GM23338 (cell line): ENCODE data around the gene NLGN1.

Experiments used
- CREB1 ChIP-seq: fragments of 250-450 bp; sonication (Bioruptor Pico); IDR thresholded peaks from 2 replicates; pipeline ENCODE4 v1.5.0; 2020; ENCODE audit warnings: low read depth, mild to moderate bottlenecking, moderate library complexity
- EZH2 ChIP-seq: fragments of 200-600 bp; sonication (generic); IDR thresholded peaks from one replicate; pipeline ENCODE4 v1.8.0; 2017; ENCODE audit warnings: antibody characterized with exemption, mild to moderate bottlenecking, low read depth; ENCODE audit not compliant: unreplicated experiment
- JUNB ChIP-seq: IDR thresholded peaks from one replicate; pipeline ENCODE4 v1.6.1; 2016; ENCODE audit warnings: antibody characterized with exemption; ENCODE audit not compliant: unreplicated experiment
- POLR2AphosphoS5 ChIP-seq: IDR thresholded peaks from 2 replicates; pipeline ENCODE4 v1.6.1; 2016; ENCODE audit warnings: antibody characterized with exemption, low read depth
- TF ChIP-seq, protein P1 (sequence below), 2 experiments: fragments of 200-600 bp in 1 of 2; sonication (generic) in 1 of 2; conservative IDR thresholded peaks; 2 replicates each; pipeline versions ENCODE4 v1.5.1 to v1.6.1; 2016 to 2017; ENCODE audit warnings: antibody characterized with exemption in 2 of 2, low read depth in 2 of 2, mild to moderate bottlenecking in 2 of 2, moderate library complexity in 1 of 2

DNA sequence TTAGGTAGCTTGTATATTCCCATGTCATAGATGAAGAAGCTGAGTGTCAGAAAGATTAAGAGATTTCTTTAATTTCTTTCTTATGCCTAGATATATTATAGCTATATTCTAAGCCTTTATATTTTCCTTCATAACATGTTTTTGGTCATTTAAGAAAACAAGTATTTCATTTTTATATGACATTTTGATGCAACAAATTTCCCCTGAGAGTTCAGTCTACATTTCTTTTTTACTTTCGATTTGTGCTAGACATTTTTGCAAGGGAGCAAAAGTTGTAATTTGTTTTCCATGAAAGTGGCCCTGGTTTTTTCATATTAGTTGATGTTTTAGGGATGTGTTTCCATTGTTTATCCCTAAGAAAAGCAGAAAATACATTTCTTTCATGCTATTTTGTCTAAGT is 344.9 kb downstream of the NLGN1 start:
- TF ChIP-seq, protein P1, sequence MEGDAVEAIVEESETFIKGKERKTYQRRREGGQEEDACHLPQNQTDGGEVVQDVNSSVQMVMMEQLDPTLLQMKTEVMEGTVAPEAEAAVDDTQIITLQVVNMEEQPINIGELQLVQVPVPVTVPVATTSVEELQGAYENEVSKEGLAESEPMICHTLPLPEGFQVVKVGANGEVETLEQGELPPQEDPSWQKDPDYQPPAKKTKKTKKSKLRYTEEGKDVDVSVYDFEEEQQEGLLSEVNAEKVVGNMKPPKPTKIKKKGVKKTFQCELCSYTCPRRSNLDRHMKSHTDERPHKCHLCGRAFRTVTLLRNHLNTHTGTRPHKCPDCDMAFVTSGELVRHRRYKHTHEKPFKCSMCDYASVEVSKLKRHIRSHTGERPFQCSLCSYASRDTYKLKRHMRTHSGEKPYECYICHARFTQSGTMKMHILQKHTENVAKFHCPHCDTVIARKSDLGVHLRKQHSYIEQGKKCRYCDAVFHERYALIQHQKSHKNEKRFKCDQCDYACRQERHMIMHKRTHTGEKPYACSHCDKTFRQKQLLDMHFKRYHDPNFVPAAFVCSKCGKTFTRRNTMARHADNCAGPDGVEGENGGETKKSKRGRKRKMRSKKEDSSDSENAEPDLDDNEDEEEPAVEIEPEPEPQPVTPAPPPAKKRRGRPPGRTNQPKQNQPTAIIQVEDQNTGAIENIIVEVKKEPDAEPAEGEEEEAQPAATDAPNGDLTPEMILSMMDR (conservative IDR thresholded peaks at IDR 0.05; ENCODE audit: low read depth in 2 of 2): no peak
- no peak for TF ChIP-seq EZH2
- TF ChIP-seq JUNB: no peak
- no peak for TF ChIP-seq POLR2AphosphoS5
- no peak for TF ChIP-seq CREB1 (CRISPR knock-in tag)
